Rectal smooth muscle tissue (tissue), 1 donor: ENCODE results near the gene TEX12.
A peak's percentile ranks its signal among the peaks of the same experiment; 100 is the strongest.
"Not testable (repeated sequence)": the region's sequence is repeated elsewhere in the genome, so short reads cannot be mapped to it uniquely, and the experiment has no call there.

Source experiments
- H3K27ac ChIP-seq: one replicate; pipeline ENCODE4 v1.7.0; 2013; ENCODE audit warnings: low read depth, low read length, inconsistent platforms
- H3K27me3 ChIP-seq: one replicate; pipeline ENCODE4 v1.7.0; 2013; ENCODE audit warnings: low read length; ENCODE audit not compliant: control insufficient read depth, insufficient read depth
- H3K36me3 ChIP-seq: one replicate; pipeline ENCODE4 v1.7.0; 2013; ENCODE audit warnings: low read length; ENCODE audit not compliant: control insufficient read depth, insufficient read depth
- H3K4me1 ChIP-seq: one replicate; pipeline ENCODE4 v1.7.0; 2013; ENCODE audit warnings: low read length; ENCODE audit not compliant: control insufficient read depth, insufficient read depth
- H3K4me3 ChIP-seq: one replicate; pipeline ENCODE4 v1.7.0; 2013; ENCODE audit warnings: low read length
- H3K9ac ChIP-seq: one replicate; pipeline ENCODE4 v1.7.0; 2013; ENCODE audit warnings: low read length

Gene TEX12

DNA sequence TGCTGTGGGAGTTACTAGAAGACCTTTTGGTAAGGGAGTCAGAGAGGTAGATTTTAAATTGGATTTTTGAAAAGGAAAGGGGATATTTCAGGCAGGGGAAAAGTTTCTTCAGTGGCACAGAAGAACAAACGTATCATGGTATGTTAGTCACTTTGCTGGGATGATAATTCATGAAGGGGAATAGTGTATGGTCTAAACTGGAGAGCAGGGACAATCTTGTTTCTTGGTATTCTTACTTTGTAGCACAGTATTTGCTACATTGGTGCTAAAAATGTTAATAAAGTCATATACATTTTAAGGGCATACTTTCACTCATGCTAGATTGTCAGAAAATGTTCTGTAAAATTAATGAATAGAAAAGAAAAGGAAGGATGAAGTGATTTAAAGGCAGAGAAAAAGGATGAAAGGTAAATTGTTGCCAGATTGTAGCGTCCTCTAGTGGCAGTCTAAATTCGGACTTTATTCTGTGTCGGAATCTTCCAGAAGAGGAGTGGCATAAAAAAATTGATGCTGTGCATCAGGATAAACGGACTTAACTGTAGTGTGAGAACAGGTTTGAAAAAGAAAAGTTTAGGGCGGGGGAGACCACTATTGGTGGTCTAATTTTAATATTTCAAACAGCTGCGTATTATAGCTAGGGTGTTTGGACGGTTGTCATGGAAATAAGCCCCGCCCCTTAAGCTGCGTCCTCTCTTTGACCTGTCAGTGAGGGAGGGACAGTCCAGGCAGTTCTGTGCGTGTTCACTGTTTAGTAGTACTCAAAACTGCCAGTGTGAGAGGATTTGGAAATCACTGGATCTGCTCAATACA is 7.8 kb downstream of the TEX12 start, which contains the start of gene BCO2:
Gene BCO2 (plus strand): TSS at position 724 of the 810 bp plus-strand sequence. CDS start 90 bp downstream, outside the sequence.
- H3K9ac ChIP-seq = no peak within 1 kb of the TSS
- H3K27ac ChIP-seq = peak within 1 kb of the TSS; percentile 67
- peaks cover 11% of the 10 kb centered on the region for H3K4me1 ChIP-seq
- peak within 1 kb of the TSS; percentile 30 for H3K4me3 ChIP-seq
- H3K36me3 ChIP-seq = no peaks in the 10 kb centered on the region
- no peaks in the 10 kb centered on the region for H3K27me3 ChIP-seq

DNA sequence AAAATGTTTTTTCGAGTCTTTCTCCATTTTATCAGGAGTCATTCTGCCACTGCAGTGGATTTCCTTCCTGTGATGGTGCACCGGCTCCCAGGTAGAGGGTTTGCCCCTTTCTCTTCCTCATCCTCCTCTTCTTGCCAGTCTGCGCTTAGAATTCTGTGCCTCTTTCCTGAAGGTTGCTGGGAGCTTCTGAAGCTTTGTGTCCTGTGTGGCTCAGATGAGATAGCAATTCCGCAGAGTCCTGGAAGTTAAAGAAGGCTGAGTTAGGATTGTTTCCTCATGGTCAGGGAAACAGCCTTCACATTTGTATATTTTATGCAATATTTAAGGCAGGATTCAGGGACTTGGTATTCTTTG is 8.4 kb downstream of the TEX12 start:
- Histone ChIP-seq H3K27me3 (no peaks in the 10 kb centered on the region), H3K36me3 (no peaks in the 10 kb centered on the region), H3K4me3 (peak overlapping the region; percentile 30), H3K4me1 (peaks cover 11% of the 10 kb centered on the region), H3K27ac (peak overlapping the region; percentile 67), H3K9ac (no peak overlapping the region)

DNA sequence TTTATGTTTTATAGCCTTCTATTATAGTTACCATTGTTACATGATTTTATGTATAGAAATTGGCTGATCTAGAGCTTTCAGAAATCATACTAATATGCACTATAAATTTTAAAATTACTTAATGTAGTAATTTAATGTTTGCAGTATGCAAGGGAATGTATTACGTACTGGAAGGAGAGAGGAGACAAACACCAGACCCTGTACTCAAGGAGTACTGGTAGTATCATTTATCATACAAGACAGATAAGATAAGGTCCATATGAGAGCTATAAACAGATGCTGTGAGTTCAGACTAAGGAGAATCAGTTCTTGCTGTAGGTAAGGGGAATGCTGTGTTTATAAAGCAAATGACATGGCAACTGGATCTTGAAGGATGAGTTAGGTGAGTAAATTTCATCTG is 8.9 kb downstream of the TEX12 start:
- Histone ChIP-seq H3K27me3 (no peaks in the 10 kb centered on the region), H3K4me1 (peaks cover 11% of the 10 kb centered on the region), H3K4me3 (no peak overlapping the region), H3K27ac (no peak overlapping the region), H3K9ac (no peak overlapping the region), H3K36me3 (no peaks in the 10 kb centered on the region)

DNA sequence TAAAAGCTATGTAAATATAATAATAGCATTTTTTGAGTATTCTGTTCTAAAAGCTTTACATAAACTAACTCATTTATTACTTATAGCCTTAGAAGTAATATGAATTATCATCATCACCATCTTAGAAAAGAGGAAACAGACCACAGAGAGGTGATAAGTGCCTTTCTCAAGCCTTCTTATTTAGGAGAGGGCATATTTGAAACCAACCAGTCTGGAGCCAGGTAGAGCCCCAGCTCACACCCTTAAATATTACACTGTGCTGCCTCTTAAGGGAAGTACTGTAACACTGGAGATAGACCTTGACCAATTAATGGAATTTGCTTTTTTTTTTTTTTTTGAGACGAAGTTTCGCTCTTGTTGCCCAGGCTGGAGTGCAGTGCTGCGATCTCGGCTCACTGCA is 10.4 kb downstream of the TEX12 start:
- no peak overlapping the region for H3K4me3 ChIP-seq
- H3K36me3 ChIP-seq = no peaks in the 10 kb centered on the region
- no peak overlapping the region for H3K27ac ChIP-seq
- peaks cover 11% of the 10 kb centered on the region for H3K4me1 ChIP-seq
- H3K9ac ChIP-seq = no peak overlapping the region
- H3K27me3 ChIP-seq = no peaks in the 10 kb centered on the region

DNA sequence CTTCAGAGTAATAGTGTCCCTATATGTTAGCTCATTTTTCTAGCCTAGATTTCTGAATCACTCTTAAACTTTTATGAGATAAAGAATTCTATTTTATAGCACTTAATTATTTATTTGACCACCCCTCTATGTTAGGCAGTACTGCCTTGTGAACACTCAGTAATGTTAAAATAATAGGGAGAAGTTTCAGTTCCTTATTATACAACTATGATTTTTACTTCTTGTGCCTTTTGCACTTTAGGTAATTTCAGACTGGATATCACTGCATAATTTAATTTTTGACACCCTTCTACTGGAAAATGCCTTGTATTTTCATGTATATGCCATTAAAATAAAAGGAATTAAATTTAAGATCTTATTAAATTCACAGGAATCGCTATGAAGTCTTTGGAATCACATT is 11.3 kb downstream of the TEX12 start:
- Histone ChIP-seq H3K4me1 (peaks cover 11% of the 10 kb centered on the region), H3K27me3 (no peaks in the 10 kb centered on the region), H3K9ac (no peak overlapping the region), H3K36me3 (no peaks in the 10 kb centered on the region), H3K4me3 (no peak overlapping the region), H3K27ac (no peak overlapping the region)

DNA sequence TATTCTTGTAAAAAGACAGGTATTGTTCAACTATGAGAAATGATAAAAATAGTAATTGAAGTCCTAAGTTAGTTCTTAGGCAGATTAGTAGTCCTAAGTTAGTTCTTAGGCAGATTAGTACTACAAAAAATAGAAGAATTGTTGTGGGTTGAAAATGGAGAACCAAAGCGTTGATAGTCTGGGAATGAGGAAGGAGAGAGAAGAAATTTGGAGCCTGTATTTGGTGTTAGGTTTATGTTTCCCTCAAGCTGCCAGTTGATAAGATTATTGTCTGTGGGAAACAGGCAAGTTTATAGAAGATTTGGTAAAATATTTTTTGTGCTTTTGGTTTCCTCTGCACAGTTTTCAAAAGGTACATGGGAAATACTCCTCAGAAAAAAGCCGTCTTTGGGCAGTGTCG is 11.8 kb downstream of the TEX12 start:
- H3K4me3 ChIP-seq = no peak overlapping the region
- no peak overlapping the region for H3K9ac ChIP-seq
- no peak overlapping the region for H3K27ac ChIP-seq

DNA sequence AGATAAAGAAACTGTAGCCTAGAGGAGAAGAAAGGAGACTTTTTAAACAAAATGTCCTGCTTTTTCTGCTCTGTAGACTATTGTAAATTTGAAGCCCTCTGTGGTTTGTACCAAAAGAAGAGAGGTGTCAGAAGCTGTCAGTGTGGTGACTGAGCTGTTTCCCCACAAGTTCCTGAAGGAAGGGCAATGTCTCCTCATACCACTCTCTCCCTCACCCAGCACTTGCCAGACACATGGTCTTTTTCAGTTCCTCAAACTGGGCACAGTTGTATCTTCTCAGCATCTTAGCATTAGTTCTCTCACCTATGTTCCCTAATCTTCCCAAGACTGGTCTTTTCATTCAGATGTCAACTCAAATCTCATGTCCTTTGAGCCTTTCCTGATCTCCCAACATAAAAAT is 12.4 kb downstream of the TEX12 start:
- Histone ChIP-seq H3K27ac (no peak overlapping the region), H3K4me1 (peaks cover 10% of the 10 kb centered on the region), H3K27me3 (no peaks in the 10 kb centered on the region), H3K4me3 (no peak overlapping the region), H3K36me3 (no peaks in the 10 kb centered on the region), H3K9ac (no peak overlapping the region)

More for the DNA sequence above, 11.8 kb downstream of the TEX12 start:
- peaks cover 11% of the 10 kb centered on the region for H3K4me1 ChIP-seq
- no peaks in the 10 kb centered on the region for H3K27me3 ChIP-seq
- H3K36me3 ChIP-seq = no peaks in the 10 kb centered on the region

DNA sequence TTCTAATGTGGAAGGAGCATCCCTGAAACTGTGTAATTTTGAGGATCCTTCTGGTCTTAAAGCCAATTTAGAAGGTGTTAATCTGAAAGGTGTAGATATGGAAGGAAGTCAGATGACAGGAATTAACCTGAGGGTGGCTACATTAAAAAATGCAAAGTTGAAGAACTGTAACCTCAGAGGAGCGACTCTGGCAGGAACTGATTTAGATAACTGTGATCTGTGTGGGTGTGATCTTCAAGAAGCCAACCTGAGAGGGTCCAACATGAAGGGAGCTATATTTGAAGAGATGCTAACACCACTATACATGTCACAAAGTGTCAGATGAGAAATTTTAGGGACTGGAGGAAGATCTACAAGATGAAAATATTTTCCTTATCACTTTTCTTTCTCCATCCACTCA is 15.7 kb downstream of the TEX12 start:
- no peaks in the 10 kb centered on the region for H3K27me3 ChIP-seq
- H3K9ac ChIP-seq = no peak overlapping the region
- no peaks in the 10 kb centered on the region for H3K4me1 ChIP-seq
- no peak overlapping the region for H3K27ac ChIP-seq
- H3K4me3 ChIP-seq = no peak overlapping the region
- H3K36me3 ChIP-seq = no peaks in the 10 kb centered on the region

DNA sequence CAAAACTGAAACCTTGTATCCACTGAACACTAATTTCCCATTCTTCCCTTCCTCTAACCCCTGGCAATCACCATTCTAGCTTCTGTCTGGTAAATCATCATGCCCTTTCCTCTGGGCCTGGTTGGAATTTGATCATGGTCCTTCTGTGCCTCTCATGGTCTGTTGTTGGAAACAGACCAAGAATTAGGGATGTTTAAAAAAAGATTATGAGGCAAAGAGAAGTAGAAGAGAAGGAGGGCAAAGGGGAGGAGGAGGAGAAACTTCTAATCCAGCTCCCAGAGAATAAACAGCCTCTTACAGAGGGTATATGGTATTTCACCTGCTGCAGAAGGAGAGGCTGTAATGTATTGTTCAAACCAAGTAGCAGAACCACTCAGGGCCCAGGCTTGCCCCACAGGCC is 18.7 kb downstream of the TEX12 start:
- H3K4me1 ChIP-seq = no peaks in the 10 kb centered on the region
- H3K27me3 ChIP-seq = no peaks in the 10 kb centered on the region
- H3K27ac ChIP-seq = no peak overlapping the region
- no peak overlapping the region for H3K9ac ChIP-seq
- no peaks in the 10 kb centered on the region for H3K36me3 ChIP-seq
- no peak overlapping the region for H3K4me3 ChIP-seq

DNA sequence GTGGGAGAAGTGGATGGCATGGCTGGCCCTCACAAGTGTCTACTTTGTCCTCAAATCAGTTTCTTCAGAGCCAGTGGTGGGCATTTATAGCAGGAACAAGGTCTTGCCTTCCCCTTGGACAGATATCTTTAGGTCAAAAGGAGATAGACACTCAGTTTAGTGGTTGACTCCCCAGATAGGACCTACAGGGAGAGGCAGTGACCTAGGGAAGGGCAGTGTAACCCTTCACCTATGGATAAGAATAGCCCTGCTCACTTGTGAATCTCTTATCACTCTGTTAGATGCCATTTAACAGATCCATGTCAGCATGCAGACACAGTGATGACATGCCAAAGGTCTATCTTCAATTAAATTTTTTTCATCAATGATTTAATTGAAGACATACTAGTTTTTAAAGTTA is 19.1 kb downstream of the TEX12 start:
- Histone ChIP-seq H3K27me3 (no peaks in the 10 kb centered on the region), H3K27ac (no peak overlapping the region), H3K9ac (no peak overlapping the region), H3K36me3 (no peaks in the 10 kb centered on the region), H3K4me3 (no peak overlapping the region), H3K4me1 (no peaks in the 10 kb centered on the region)

DNA sequence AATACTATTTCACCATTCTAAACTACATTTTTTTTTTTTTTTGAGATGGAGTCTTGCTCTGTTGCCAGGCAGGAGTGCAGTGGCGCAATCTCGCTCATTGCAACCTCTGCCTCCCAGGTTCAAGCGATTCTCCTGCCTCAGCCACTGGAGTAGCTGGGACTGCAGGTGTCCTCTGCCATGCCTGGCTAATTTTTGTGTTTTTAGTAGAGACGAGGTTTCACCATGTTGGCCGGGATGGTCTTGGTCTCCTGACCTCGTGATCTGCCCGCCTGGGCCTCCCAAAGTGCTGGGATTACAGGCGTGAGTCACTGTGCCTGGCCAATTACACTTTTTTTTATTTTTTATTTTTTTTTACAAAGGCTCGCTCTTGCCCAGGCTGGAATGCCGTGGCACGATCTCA is 27.9 kb downstream of the TEX12 start:
- H3K9ac ChIP-seq = not testable (repeated sequence)

DNA sequence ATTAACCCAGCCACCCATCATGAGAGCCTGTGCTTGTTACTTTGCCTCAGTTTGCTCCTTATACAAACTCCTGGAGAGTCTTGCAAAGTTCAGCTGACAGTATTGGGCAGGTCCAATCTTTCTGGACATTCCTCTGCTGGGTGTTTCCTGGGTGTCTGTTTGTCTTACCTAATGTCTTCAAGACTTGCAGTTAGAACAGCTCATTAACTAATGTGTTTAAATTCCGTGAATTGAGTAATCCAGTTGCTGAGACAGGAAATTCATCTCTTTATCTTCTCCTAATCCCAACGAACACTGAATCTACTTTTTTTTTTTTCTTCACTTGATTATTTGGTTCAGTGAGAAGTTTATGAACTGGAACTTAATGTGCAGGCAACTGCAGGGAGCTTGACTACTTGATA is 28.8 kb downstream of the TEX12 start:
- no peaks in the 10 kb centered on the region for H3K4me1 ChIP-seq
- H3K9ac ChIP-seq = no peak overlapping the region
- H3K27me3 ChIP-seq = no peaks in the 10 kb centered on the region
- H3K27ac ChIP-seq = no peak overlapping the region
- H3K4me3 ChIP-seq = no peak overlapping the region
- H3K36me3 ChIP-seq = no peaks in the 10 kb centered on the region

More for the DNA sequence above, 27.9 kb downstream of the TEX12 start:
- H3K27ac ChIP-seq, H3K4me3 ChIP-seq, H3K27me3 ChIP-seq, H3K36me3 ChIP-seq, H3K4me1 ChIP-seq: not testable (repeated sequence)

DNA sequence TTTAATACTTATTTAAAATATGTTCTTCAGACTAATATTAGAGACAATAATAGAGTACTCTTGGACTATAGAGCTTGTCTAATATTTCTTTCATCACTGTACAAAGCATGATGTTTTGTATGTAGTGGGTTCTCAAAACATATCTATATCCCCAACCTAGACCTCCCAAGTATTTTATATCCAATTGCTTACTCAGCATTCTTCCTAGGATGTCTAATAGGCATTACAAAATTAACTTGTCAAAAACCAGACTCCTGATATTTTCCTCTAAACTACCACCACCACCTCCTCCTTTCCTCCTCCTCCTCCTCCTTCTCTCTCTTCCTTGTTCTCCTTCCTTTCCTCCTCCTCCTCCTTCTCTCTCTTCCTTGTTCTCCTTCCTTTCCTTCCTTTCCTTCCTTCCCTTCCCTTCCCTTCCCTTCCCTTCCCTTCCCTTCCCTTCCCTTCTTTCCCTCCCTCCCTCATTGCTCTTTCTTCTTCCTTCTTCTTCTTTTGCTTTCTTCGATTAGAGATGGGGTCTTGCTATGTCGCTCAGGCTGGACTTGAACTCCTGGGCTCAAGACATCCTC is 29.4 kb downstream of the TEX12 start:
- H3K27me3 ChIP-seq = no peaks in the 10 kb centered on the region
- H3K4me3 ChIP-seq = no peak overlapping the region
- no peak overlapping the region for H3K27ac ChIP-seq
- no peaks in the 10 kb centered on the region for H3K36me3 ChIP-seq
- H3K9ac ChIP-seq = no peak overlapping the region
- no peaks in the 10 kb centered on the region for H3K4me1 ChIP-seq
